IPS DF 4.7 (cell line): ENCODE measurements around the gene CBL.

ENCODE experiments used
- DNase-seq: peaks from one replicate; pipeline ENCODE4 v3.0.0-alpha.2; 2013; ENCODE audit warnings: low spot score; ENCODE audit errors: extremely low read depth

Gene CBL

DNA sequence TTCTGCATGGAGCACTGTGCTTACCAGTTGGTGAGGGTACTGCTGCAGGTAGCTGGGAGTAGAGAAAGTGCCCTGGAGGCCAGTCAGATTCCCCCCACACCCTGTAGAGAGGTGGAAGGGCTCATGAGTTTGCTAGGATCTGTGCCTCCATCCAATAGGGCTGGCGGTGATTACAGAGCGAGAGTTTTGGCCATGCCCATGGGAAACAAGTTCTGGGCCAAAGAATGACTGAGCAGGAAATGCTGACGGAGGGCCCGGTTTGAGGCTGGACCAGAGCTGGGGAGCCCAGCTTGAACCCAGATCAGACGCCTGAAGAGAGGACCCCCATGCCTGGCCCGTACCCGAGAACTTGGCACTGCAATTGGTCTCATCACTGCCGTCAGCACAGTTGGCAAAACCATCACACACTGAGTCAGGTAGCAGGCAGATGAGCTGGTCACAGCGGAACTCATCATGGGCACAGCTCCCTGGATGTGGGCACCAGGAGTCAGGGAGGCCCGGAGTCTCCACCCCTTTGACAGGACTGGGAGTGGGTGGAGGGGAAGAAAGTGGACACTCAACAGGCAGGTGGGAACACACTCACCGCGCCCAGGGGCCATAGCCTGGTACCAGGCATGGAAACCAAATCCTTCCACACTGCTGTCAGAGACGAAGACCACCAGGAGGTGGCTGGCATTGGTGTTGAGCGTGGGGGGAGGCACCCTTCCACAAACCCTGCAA is 138.3 kb downstream of the CBL start:
- no peak for DNase-seq

DNA sequence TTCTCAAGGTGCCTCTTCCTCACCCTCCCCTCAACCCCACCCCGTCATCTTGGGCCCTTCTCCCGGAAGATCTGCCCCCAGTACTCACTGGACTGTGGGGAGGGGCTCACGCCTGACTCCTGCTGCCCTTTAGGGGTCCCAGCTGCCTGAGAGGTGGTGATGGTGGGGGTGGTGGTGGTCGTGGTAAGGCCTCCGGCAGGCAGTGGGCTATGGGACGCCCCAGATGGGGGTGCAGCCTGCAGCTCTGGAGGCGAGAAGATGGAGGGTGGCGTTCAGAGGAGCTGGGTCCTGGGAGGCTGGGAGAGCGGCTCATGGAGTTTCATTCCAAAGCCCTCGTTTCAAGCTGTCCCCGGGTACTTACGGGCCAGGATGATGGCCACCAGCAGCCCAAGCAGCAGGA is 139.5 kb downstream of the CBL start:
- no peak for DNase-seq

DNA sequence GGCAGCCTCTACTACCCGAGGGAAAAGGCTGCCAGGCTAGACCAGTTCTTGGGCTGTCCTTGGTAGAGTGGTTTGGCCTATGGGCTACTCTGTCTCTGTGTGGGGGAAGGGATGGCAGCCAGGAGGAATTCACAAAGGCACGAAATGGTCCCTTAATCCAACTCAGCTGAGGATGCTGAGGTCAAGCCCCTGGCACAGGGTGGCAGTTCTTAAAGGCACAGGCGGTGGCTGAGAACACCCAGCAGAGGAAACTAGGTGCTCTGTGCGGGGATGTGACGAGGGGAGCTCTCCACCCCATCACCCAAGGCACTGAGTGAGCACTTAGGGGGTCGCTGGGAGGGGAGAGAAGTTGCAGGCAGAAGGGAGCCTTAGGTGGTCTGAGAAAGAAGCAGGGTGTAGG is 140.5 kb downstream of the CBL start, which contains the start of gene MFRP:
Gene MFRP, minus strand, starts transcription at position 101 of the 400 bp plus-strand sequence. CDS start 192 bp downstream, outside the sequence.
- no peak for DNase-seq

DNA sequence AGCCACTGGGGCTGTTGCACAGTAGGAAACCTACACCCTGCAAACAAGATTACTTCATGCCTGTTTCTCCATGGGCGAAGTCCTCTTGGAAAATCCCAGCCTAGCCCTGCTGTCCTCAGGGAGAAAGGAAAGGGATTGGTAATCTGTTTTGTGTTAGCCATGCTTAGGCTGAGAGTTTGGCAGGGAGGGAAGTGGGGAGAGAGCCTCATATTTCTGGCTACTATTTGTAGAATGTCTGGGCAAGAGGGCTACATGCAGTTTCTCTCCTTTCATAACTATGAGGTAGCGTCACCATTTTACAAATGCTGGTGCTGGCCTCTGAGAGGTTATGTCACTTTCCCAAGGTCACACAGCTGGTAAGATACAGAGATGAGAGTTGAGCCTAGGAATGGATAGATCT is 141.1 kb downstream of the CBL start:
- no peak for DNase-seq

DNA sequence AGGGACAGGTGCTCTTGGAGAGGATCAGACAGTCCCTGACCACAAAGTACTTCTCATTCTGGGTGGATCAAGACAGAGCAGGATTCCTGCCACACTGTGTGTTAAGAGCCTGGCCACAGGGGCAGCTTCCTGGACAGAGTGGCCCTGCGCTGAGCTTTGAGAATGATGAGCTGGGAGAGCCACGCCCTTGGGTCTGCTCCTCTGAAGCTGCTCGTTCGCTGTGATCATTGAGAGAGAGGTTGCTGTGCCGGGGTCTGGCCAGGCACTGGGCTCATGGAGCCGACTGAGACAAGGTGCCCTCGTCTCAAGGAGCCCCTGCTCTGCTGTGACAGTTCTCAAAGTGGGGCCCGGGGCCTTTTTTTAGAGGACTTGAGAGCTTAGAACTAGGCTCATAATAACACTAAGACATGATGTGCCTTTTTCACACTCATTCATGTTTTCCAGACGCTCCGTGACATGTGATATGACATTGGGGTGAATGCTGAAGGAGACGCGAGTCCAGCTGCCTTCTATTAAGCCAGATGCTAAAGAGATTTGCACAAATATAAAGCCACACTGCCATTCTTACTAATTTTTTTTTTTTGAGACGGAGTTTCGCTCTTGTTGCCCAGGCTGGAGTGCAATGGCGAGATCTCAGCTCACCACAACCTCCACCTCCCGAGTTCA is 141.9 kb downstream of the CBL start:
- no peak for DNase-seq

DNA sequence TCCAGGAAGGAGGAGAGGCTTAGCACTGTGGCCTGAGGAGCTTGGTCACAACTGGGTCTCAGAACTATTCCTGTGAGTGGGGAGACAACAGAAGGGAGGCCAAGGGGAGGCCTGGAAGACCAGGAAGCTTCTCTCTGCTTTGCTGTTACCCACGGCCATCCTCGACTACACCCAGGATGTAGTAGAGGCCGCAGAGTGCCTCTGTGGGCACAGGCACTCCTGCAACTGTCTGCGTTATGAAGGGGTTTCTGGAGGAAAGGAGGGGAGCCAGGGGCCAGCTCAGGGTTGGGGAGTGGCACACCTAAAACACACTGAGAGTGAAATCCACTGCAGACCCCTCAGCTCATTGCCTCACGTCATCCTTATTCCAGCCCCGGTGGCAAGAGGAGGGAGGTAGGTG is 144.2 kb downstream of the CBL start:
- no peak for DNase-seq

DNA sequence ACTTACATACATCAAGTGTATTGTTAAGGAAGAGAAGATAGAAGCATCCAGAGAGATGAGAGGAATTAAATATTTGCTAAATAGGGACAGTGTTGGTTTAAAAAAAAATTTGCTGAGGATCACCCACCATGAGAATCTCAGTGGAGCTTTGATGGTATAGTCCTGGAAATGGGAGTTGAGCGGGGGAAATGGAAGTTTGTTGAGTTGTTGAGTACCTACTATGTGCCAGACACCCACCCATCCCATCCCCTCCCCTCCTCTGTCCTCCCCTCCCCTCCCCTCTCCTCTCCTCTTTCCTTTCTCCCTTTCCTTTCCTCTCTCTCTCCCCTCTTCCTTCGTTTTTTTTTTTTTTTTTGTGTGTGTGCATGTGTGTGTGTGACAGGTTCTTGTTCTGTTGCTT is 145.1 kb downstream of the CBL start:
- DNase-seq = no peak

DNA sequence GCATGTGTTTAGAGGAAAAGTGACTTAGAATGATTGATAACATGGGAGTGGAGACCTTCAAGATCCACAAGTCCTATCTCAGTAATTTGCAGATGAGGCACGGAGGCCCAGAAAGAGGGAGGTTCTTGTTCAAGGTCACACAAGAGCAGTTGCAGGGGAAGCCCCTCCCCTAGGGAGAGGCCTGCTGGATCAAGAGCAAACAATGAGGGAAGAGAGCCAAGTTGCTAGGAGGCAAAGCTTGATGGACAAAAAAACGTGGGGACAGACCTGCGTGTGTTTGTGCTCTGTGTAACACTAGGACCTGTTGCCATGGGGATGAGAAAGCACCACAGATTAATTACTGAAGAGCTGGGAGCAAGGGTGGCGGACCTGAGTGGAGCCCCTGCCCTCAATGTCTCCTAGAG is 146.7 kb downstream of the CBL start:
- no peak for DNase-seq

DNA sequence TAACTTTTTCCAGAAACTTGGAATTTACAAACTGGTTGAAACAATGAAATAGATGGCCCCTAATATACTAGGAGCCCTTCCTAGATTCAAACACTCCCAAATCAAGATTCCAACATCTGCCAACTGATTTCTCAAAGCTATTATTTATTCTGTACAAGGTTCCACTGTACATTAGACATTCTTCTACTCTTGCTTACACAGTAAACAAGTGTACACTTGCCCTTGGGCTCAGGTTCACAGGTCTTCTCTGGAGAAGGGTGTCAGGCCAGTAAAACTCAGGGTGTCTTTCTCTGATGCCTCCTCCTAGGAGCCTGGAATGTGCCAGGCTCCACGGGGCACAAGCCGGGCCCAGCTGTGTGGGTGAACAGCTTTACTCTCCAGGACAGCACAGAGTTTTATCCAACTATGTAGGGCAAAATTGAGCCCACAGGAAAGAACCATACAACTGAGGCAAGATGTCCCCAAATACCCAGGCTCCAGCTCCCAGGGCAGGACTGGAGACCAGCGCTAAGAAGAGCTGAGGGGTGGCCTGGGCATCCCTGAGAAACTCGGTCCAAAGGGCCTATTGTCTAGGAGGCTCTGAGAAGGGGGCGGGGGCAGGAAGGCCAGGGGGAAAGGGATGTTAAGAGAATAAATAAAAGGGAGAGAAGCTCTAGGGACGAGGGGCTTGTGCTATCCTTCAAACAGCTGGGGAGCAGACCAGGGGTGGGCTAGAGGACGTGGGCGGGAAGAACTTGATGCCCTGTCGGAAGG is 149.1 kb downstream of the CBL start:
- no peak for DNase-seq

DNA sequence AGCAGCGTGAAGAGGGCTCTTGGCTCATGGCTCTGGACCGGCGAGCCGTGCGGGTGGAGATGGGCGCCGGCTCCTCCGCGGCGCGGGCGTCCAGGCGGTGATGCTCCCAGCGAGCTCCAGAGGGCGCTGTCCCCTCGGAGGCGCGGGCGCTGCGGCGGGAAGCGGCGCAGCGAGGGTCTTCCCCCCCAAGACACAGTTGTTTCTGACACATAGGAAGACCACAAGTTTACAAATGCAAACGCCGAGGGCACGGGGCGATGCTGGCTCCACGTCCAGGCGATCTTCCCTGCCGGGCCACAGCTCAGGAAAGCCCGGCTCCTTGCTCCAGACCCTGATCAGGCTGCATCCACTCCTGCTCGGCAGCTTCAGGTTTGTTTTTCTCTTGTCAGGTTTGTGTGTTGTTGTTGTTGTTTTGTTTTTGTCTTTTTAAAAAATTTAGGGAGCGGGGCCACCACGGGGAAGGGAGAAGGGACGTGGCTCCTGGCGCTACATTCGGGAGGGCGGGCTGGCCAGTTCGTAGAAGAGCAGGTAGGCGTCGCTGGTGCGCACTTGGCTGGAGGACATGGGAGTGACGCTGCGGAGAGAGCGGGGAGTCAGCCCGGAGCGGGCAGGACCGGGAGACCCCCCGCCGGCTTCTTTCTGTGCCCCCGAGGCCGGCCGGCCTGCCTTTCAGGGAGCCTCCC is 150.4 kb downstream of the CBL start:
- DNase-seq = no peak

DNA sequence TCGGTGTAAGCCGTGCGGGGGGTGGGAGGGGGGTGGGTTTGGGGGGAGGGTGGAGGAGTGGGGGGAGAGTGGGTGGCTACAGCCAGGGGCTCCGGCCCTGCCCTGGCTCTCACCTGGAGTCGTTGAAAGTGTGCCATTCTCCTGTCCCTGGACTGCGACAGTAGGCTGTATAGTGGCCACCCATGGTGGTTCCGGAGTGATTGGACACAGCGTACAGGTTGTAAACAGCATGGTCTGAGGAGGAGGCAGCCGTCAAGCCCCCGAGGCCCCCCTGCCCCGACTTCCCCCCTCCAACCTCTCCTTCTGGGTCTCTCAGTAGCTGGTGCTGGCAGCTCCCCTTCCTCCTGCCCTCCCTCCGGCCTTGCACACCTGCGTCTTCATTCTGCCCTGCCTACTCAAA is 150.9 kb downstream of the CBL start:
- DNase-seq = no peak
